KOPT-K1 (cell line): Measurements from ENCODE around the gene DNMBP.
"Not testable (repeated sequence)": the region's sequence is repeated elsewhere in the genome, so short reads cannot be mapped to it uniquely, and the experiment has no call there.

Experiments used
- H3K27ac ChIP-seq: fragments of 200-600 bp; sonication (generic); 2 replicates; pipeline ENCODE4 v1.5.1; 2016; ENCODE audit warnings: antibody characterized with exemption, mild to moderate bottlenecking, low read depth, low read length; ENCODE audit not compliant: poor library complexity, severe bottlenecking
- H3K36me3 ChIP-seq: fragments of 200-600 bp; sonication (generic); 2 replicates; pipeline ENCODE4 v1.5.1; 2017; ENCODE audit warnings: antibody characterized with exemption, mild to moderate bottlenecking, low read length, moderate library complexity; ENCODE audit not compliant: insufficient read depth
- H3K9me3 ChIP-seq: fragments of 200-600 bp; sonication (generic); 2 replicates; pipeline ENCODE4 v1.5.1; 2017; ENCODE audit warnings: antibody characterized with exemption, low read length, mild to moderate bottlenecking; ENCODE audit not compliant: insufficient read depth, poor library complexity, severe bottlenecking

Gene DNMBP

GRCh38 chr10:99845837-99846382, 163.8 kb downstream of the DNMBP start:
- Histone ChIP-seq H3K9me3 (no peaks in the 10 kb centered on the region), H3K36me3 (no peaks in the 10 kb centered on the region), H3K27ac (no peak overlapping the region)

GRCh38 chr10:99844433-99844955, 165.3 kb downstream of the DNMBP start:
- no peaks in the 10 kb centered on the region for H3K36me3 ChIP-seq
- no peaks in the 10 kb centered on the region for H3K9me3 ChIP-seq
- no peak overlapping the region for H3K27ac ChIP-seq

- Histone ChIP-seq H3K27ac (no peak overlapping the region), H3K36me3 (no peaks in the 10 kb centered on the region), H3K9me3 (no peaks in the 10 kb centered on the region)
Measured at GRCh38 chr10:99843310-99843709, 166.4 kb downstream of the DNMBP start.

GRCh38 chr10:99841746-99842145, 168.0 kb downstream of the DNMBP start:
- Histone ChIP-seq H3K9me3 (no peaks in the 10 kb centered on the region), H3K27ac (no peak overlapping the region), H3K36me3 (no peaks in the 10 kb centered on the region)

GRCh38 chr10:99840859-99841258, 168.9 kb downstream of the DNMBP start:
- H3K27ac ChIP-seq, H3K9me3 ChIP-seq, H3K36me3 ChIP-seq: not testable (repeated sequence)

- Histone ChIP-seq H3K27ac (no peak overlapping the region), H3K36me3 (no peaks in the 10 kb centered on the region), H3K9me3 (no peaks in the 10 kb centered on the region)
Measured at GRCh38 chr10:99836711-99837110, 173.0 kb downstream of the DNMBP start.

GRCh38 chr10:99835947-99836346, 173.8 kb downstream of the DNMBP start:
- Histone ChIP-seq H3K27ac (no peak overlapping the region), H3K36me3 (no peaks in the 10 kb centered on the region), H3K9me3 (no peaks in the 10 kb centered on the region)

GRCh38 chr10:99834410-99834809, 175.3 kb downstream of the DNMBP start:
- Histone ChIP-seq H3K27ac (no peak overlapping the region), H3K36me3 (no peaks in the 10 kb centered on the region), H3K9me3 (no peaks in the 10 kb centered on the region)

GRCh38 chr10:99832439-99832838, 177.3 kb downstream of the DNMBP start:
- no peaks in the 10 kb centered on the region for H3K36me3 ChIP-seq

GRCh38 chr10:99828464-99828863, 181.3 kb downstream of the DNMBP start:
- Histone ChIP-seq H3K9me3 (peaks cover 11% of the 10 kb centered on the region), H3K27ac (no peak overlapping the region), H3K36me3 (no peaks in the 10 kb centered on the region)

More at GRCh38 chr10:99832439-99832838, 177.3 kb downstream of the DNMBP start:
- no peak overlapping the region for H3K27ac ChIP-seq
- peaks cover 11% of the 10 kb centered on the region for H3K9me3 ChIP-seq

GRCh38 chr10:99827936-99828335, 181.8 kb downstream of the DNMBP start:
- Histone ChIP-seq H3K27ac (no peak overlapping the region), H3K36me3 (no peaks in the 10 kb centered on the region)

More at GRCh38 chr10:99827936-99828335, 181.8 kb downstream of the DNMBP start:
- H3K9me3 ChIP-seq: peaks cover 11% of the 10 kb centered on the region
